Neural progenitor cell (in vitro differentiated cells): ENCODE results near the gene PARP8.

ENCODE experiments used
- EZH2 ChIP-seq: fragments of 200-600 bp; sonication (generic); IDR thresholded peaks from 2 replicates; pipeline ENCODE4 v1.6.1; 2017; ENCODE audit warnings: antibody characterized with exemption, mild to moderate bottlenecking, moderate library complexity
- EZH2phosphoT487 ChIP-seq: fragments of 200-600 bp; sonication (generic); IDR thresholded peaks from 2 replicates; pipeline ENCODE4 v1.6.1; 2017; ENCODE audit warnings: antibody characterized with exemption
- TF ChIP-seq, protein P1 (sequence below): fragments of 200-600 bp; sonication (generic); IDR thresholded peaks from 2 replicates; pipeline ENCODE4 v1.5.1; 2017; ENCODE audit warnings: antibody characterized with exemption, mild to moderate bottlenecking

DNA sequence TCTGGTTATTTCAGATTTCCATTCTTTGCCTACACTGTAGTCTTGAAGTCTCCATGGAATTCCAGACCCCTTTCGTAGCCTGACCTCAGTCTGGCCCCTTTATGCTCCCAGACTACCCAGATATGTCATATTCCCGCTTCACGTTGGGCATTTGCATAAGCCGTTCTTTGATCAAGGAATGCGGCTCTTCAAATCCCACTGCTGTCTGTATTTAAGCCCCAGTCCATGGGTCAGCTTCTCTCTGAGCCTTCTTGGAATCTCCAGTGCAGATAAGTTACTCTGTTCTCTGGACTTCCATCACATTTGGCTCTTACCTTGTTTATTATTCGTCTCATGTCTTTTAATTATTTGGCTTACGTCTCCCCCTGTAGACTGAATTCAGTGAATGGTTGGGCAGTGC lies 97.4 kb downstream of the PARP8 start:
- TF ChIP-seq EZH2 (no peak), EZH2phosphoT487 (no peak)
- TF ChIP-seq, protein P1, sequence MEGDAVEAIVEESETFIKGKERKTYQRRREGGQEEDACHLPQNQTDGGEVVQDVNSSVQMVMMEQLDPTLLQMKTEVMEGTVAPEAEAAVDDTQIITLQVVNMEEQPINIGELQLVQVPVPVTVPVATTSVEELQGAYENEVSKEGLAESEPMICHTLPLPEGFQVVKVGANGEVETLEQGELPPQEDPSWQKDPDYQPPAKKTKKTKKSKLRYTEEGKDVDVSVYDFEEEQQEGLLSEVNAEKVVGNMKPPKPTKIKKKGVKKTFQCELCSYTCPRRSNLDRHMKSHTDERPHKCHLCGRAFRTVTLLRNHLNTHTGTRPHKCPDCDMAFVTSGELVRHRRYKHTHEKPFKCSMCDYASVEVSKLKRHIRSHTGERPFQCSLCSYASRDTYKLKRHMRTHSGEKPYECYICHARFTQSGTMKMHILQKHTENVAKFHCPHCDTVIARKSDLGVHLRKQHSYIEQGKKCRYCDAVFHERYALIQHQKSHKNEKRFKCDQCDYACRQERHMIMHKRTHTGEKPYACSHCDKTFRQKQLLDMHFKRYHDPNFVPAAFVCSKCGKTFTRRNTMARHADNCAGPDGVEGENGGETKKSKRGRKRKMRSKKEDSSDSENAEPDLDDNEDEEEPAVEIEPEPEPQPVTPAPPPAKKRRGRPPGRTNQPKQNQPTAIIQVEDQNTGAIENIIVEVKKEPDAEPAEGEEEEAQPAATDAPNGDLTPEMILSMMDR: peak; percentile 13
